Neutrophil (primary cell): ENCODE results near the gene TUBA1A.
"Not testable (repeated sequence)": the region's sequence is repeated elsewhere in the genome, so short reads cannot be mapped to it uniquely, and the experiment has no call there.

ENCODE experiments used
- H3K27ac ChIP-seq: fragments of 200-600 bp; sonication (generic); 2 replicates; pipeline ENCODE4 v1.5.1; 2016; ENCODE audit warnings: mild to moderate bottlenecking, moderate library complexity
- H3K27me3 ChIP-seq: fragments of 200-600 bp; sonication (generic); 2 replicates; pipeline ENCODE4 v1.6.0; 2016; ENCODE audit warnings: mild to moderate bottlenecking
- H3K36me3 ChIP-seq: fragments of 200-600 bp; sonication (generic); 2 replicates; pipeline ENCODE4 v1.5.1; 2017
- H3K4me1 ChIP-seq, 2 experiments: fragments of 200-600 bp in 1 of 2; sonication (generic) in 1 of 2; 1 replicate in 1 of 2; 2 replicates in 1 of 2; pipeline versions ENCODE4 v1.5.1 to v1.6.1; 2013 to 2016; ENCODE audit warnings: low read depth in 1 of 2, low read length in 1 of 2, mild to moderate bottlenecking in 1 of 2, moderate library complexity in 1 of 2; ENCODE audit not compliant: control insufficient read depth in 1 of 2, insufficient read depth in 1 of 2
- H3K4me3 ChIP-seq, 2 experiments: fragments of 200-600 bp in 1 of 2; sonication (generic) in 1 of 2; 1 replicate in 1 of 2; 2 replicates in 1 of 2; pipeline ENCODE4 v1.5.1; 2013 to 2016; ENCODE audit warnings: low read depth in 1 of 2, low read length in 1 of 2, mild to moderate bottlenecking in 1 of 2, moderate library complexity in 1 of 2
- H3K9me3 ChIP-seq: fragments of 200-600 bp; sonication (generic); 2 replicates; pipeline ENCODE4 v1.5.1; 2016
- CTCF ChIP-seq: fragments of 200-600 bp; sonication (generic); IDR thresholded peaks from 2 replicates; pipeline ENCODE4 v1.5.1; 2016; ENCODE audit warnings: antibody characterized with exemption

Gene TUBA1A

GRCh38 chr12:49223590-49224369 lies 34.9 kb upstream of the TUBA1A start:
- no peaks in the 10 kb centered on the region for H3K9me3 ChIP-seq
- H3K27ac ChIP-seq, result peak overlapping the region; percentile 90
- H3K4me1 ChIP-seq, result peaks cover 42 to 43% of the 10 kb centered on the region in 2 experiments
- H3K27me3 ChIP-seq, result no peaks in the 10 kb centered on the region
- H3K4me3 ChIP-seq, result no peak overlapping the region
- no peak for TF ChIP-seq CTCF
- H3K36me3 ChIP-seq, result no peaks in the 10 kb centered on the region

- no peak for TF ChIP-seq CTCF
- Histone ChIP-seq H3K27me3 (no peaks in the 10 kb centered on the region), H3K27ac (peak overlapping the region; percentile 90), H3K36me3 (no peaks in the 10 kb centered on the region), H3K9me3 (no peaks in the 10 kb centered on the region), H3K4me3 (peak overlapping the region; percentile 16 to 44), H3K4me1 (peaks cover 42 to 43% of the 10 kb centered on the region in 2 experiments)
Observed at GRCh38 chr12:49223122-49223521, 34.2 kb upstream of the TUBA1A start.

GRCh38 chr12:49220972-49221371 lies 32.1 kb upstream of the TUBA1A start:
- Histone ChIP-seq H3K9me3 (no peaks in the 10 kb centered on the region), H3K27ac (peak overlapping the region; percentile 68), H3K27me3 (no peaks in the 10 kb centered on the region), H3K36me3 (no peaks in the 10 kb centered on the region), H3K4me1 (peaks cover 42 to 43% of the 10 kb centered on the region in 2 experiments), H3K4me3 (no peak overlapping the region)
- TF ChIP-seq CTCF, result no peak

- no peak for TF ChIP-seq CTCF
- H3K27ac ChIP-seq, result no peak overlapping the region
- H3K4me3 ChIP-seq, result no peak overlapping the region
- no peaks in the 10 kb centered on the region for H3K36me3 ChIP-seq
- H3K27me3 ChIP-seq, result no peaks in the 10 kb centered on the region
- H3K4me1 ChIP-seq, result peaks cover 35 to 39% of the 10 kb centered on the region in 2 experiments
- H3K9me3 ChIP-seq, result no peaks in the 10 kb centered on the region
Observed at GRCh38 chr12:49219417-49220026, 30.6 kb upstream of the TUBA1A start.

GRCh38 chr12:49212572-49212971 lies 23.7 kb upstream of the TUBA1A start:
- no peak overlapping the region for H3K27ac ChIP-seq
- H3K9me3 ChIP-seq, result no peaks in the 10 kb centered on the region
- H3K4me1 ChIP-seq, result no peaks in the 10 kb centered on the region
- H3K36me3 ChIP-seq, result no peaks in the 10 kb centered on the region
- no peaks in the 10 kb centered on the region for H3K27me3 ChIP-seq
- no peak for TF ChIP-seq CTCF
- no peak overlapping the region for H3K4me3 ChIP-seq

GRCh38 chr12:49210703-49211102 lies 21.8 kb upstream of the TUBA1A start:
- H3K36me3 ChIP-seq, H3K9me3 ChIP-seq, H3K27me3 ChIP-seq, H3K4me1 ChIP-seq, H3K4me3 ChIP-seq, H3K27ac ChIP-seq: not testable (repeated sequence)
